ENCODE measurements around the gene BBS9.

DNA sequence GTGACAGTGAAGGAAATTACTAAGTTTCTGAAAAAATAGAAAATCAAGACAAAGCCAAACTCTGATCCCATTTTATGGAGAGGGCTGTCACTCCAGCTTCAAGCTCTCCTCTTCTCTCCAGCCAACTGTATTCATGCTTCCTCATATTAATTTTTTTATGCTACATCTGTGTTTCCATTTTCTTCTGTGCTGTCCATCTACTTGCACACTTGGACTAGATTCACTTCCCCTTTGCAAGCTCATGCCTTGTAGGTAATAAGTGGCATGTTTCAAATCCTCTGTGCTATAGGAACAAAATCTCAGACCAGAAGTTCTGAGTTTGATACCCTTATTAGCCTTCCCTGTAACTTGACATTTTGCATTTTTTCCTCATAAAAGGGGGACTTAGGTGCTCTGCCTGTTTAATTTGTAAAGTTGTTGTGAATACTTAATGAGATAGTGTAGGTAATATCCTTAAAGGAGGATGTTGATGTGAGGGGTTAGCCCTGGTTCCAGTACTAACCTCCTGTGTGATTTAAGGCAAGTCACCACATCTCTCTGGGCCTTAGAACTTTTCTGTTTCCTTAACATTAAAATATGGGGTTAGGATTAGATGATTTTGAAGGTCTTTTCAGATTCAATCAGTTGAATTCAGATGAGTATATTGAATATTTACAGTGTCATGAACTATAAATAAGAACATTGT is 358.8 kb downstream of the BBS9 start:
- no peak for TF ChIP-seq POLR2AphosphoS5 (IDR thresholded peaks at IDR 0.05; ENCODE audit: low read depth, low read length)
- TF ChIP-seq POLR2A (IDR thresholded peaks at IDR 0.05; ENCODE audit: low read depth, low read length): no peak

Data from GM12891 (cell line).